HCT116 (cell line): Measurements from ENCODE around the gene SSTR3. TPM values are rescaled to one million over a fixed set of nuclear protein-coding genes. Genes with fewer than 3 reads are reported as not detected.
"Not testable (repeated sequence)": the region's sequence is repeated elsewhere in the genome, so short reads cannot be mapped to it uniquely, and the experiment has no call there.

Source experiments
- ATAC-seq: fragments of 200-7000 bp; cut with Tn5 transposase; 2 replicates; pipeline ENCODE4 v1.9.1; 2020; ENCODE audit warnings: mild to moderate bottlenecking, moderate library complexity
- BruUV-seq: library from RNA; stranded (reverse); fragments of 400-500 nt; replicated peaks from 2 replicates; lab custom pipeline; 2021; lab: Mats Ljungman, UMichigan
- CTCF ChIA-PET: fragments of 300-600 bp; sonication (Branson Sonifier 250); formaldehyde crosslinking; loops from one replicate; lab custom pipeline; 2021; ENCODE audit warnings: antibody characterized with exemption; lab: Charles Lee
- POLR2A ChIA-PET: fragments of 300-600, 350-600 bp; sonication (Branson Sonifier 250); formaldehyde crosslinking; loops from one replicate; lab custom pipeline; 2021; ENCODE audit warnings: antibody characterized with exemption; lab: Charles Lee
- RAD21 ChIA-PET, 2 experiments: fragments of 300-600 bp; sonication (Branson Sonifier 250); formaldehyde crosslinking; loops; one replicate each; lab custom pipeline; 2023; ENCODE audit warnings: low total read pairs in 2 of 2; ENCODE audit not compliant: uncharacterized antibody in 2 of 2, unreplicated experiment in 2 of 2, low non-redundant PET in 1 of 2; lab: Charles Lee
- DNase-seq: peaks from one replicate; pipeline ENCODE4 v3.0.0-alpha.2; 2010; ENCODE audit warnings: low read depth, low spot score
- H2AFZ ChIP-seq: fragments of 200-600 bp; shearing (Covaris generic), sonication (generic); 2 replicates; pipeline ENCODE4 v1.6.1; 2017; ENCODE audit warnings: low read depth, mixed run types, mixed read lengths, antibody characterized with exemption, low read length; ENCODE audit not compliant: poor library complexity, severe bottlenecking
- H3K27ac ChIP-seq: 2 replicates; pipeline ENCODE4 v1.5.1; 2012; ENCODE audit warnings: low read depth, low read length
- H3K27me3 ChIP-seq: fragments of 200-600 bp; sonication (generic); 2 replicates; pipeline ENCODE4 v1.6.1; 2016; ENCODE audit warnings: mixed run types, low read length, mixed read lengths; ENCODE audit not compliant: insufficient read depth
- H3K36me3 ChIP-seq, 2 experiments: fragments of 200-500 bp in 1 of 2; fragments of 200-600 bp in 1 of 2; sonication (Bioruptor generic) in 1 of 2; sonication (generic) in 1 of 2; 2 replicates each; pipeline versions ENCODE4 v1.5.1 to v1.6.1; 2014 to 2016; ENCODE audit warnings: low read length in 2 of 2, inconsistent platforms in 1 of 2, mixed read lengths in 1 of 2, mixed run types in 1 of 2; ENCODE audit not compliant: insufficient read depth in 2 of 2, control insufficient read depth in 1 of 2
- H3K4me1 ChIP-seq, 2 experiments: fragments of 200-600 bp in 1 of 2; sonication (generic) in 1 of 2; 2 replicates each; pipeline versions ENCODE4 v1.5.1 to v1.6.1; 2012 to 2017; ENCODE audit warnings: low read length in 2 of 2, inconsistent platforms in 1 of 2, mild to moderate bottlenecking in 1 of 2, mixed read lengths in 1 of 2, mixed run types in 1 of 2, moderate library complexity in 1 of 2; ENCODE audit not compliant: insufficient read depth in 2 of 2, control insufficient read depth in 1 of 2
- H3K4me2 ChIP-seq: fragments of 200-600 bp; sonication (generic); 2 replicates; pipeline ENCODE4 v1.6.1; 2017; ENCODE audit warnings: mixed run types, low read length, mixed read lengths
- H3K4me3 ChIP-seq, 2 experiments: fragments of 200-600 bp in 1 of 2; sonication (generic) in 1 of 2; replicated peaks in 1 of 2; 2 replicates each; pipeline ENCODE4 v1.5.1; 2011 to 2016; ENCODE audit warnings: low read length in 2 of 2, control low read depth in 1 of 2, low read depth in 1 of 2, mild to moderate bottlenecking in 1 of 2, mixed read lengths in 1 of 2, mixed run types in 1 of 2
- H3K79me2 ChIP-seq: fragments of 200-600 bp; sonication (generic); 2 replicates; pipeline ENCODE4 v1.6.1; 2017; ENCODE audit warnings: mild to moderate bottlenecking, mixed run types, low read length, moderate library complexity, mixed read lengths; ENCODE audit not compliant: insufficient read depth
- H3K9ac ChIP-seq: fragments of 200-600 bp; sonication (generic); 2 replicates; pipeline ENCODE4 v1.6.1; 2016; ENCODE audit warnings: low read length, mixed read lengths
- H3K9me2 ChIP-seq: fragments of 200-600 bp; sonication (generic), shearing (Covaris generic); 2 replicates; pipeline ENCODE4 v1.6.1; 2017; ENCODE audit warnings: mixed run types, mild to moderate bottlenecking, moderate library complexity; ENCODE audit not compliant: insufficient read depth
- H3K9me3 ChIP-seq, 2 experiments: fragments of 200-500 bp in 1 of 2; fragments of 200-600 bp in 1 of 2; sonication (Bioruptor generic) in 1 of 2; sonication (generic) in 1 of 2; 2 replicates each; pipeline ENCODE4 v1.6.1; 2014 to 2017; ENCODE audit warnings: low read length in 2 of 2, mixed read lengths in 2 of 2, inconsistent platforms in 1 of 2, low read depth in 1 of 2, mild to moderate bottlenecking in 1 of 2, mixed run types in 1 of 2, moderate library complexity in 1 of 2; ENCODE audit not compliant: control insufficient read depth in 1 of 2, insufficient read depth in 1 of 2
- H4K20me1 ChIP-seq: fragments of 200-600 bp; sonication (generic), shearing (Covaris generic); 2 replicates; pipeline ENCODE4 v1.6.1; 2017; ENCODE audit warnings: mixed run types, mild to moderate bottlenecking, moderate library complexity; ENCODE audit not compliant: insufficient read depth
- CBX3 ChIP-seq: IDR thresholded peaks from 2 replicates; pipeline ENCODE4 v1.6.1; 2012; ENCODE audit warnings: low read depth
- CEBPB ChIP-seq: IDR thresholded peaks from 2 replicates; pipeline ENCODE4 v1.6.1; 2012; ENCODE audit warnings: low read depth
- EGR1 ChIP-seq: IDR thresholded peaks from 2 replicates; pipeline ENCODE4 v1.6.1; 2012; ENCODE audit warnings: low read depth
- ELF1 ChIP-seq: IDR thresholded peaks from 2 replicates; pipeline ENCODE4 v1.6.1; 2012; ENCODE audit warnings: low read depth, borderline replicate concordance
- EZH2phosphoT487 ChIP-seq: fragments of 200-600 bp; IDR thresholded peaks from 2 replicates; pipeline ENCODE4 v1.6.1; 2018; ENCODE audit warnings: antibody characterized with exemption, borderline replicate concordance
- FOSL1 ChIP-seq: IDR thresholded peaks from 2 replicates; pipeline ENCODE4 v1.6.1; 2012; ENCODE audit warnings: low read depth
- JUND ChIP-seq: IDR thresholded peaks from 2 replicates; pipeline ENCODE4 v1.6.1; 2012
- POLR2A ChIP-seq: IDR thresholded peaks from 2 replicates; pipeline ENCODE4 v1.7.0; 2011; ENCODE audit warnings: borderline replicate concordance; ENCODE audit not compliant: insufficient read depth, insufficient read length; ENCODE audit errors: extremely low read depth
- POLR2AphosphoS5 ChIP-seq: IDR thresholded peaks from 2 replicates; pipeline ENCODE4 v1.6.1; 2011; ENCODE audit warnings: mild to moderate bottlenecking, low read depth, low read length, moderate library complexity
- RAD21 ChIP-seq: IDR thresholded peaks from 2 replicates; pipeline ENCODE4 v1.6.1; 2012; ENCODE audit warnings: low read depth, mild to moderate bottlenecking
- SIN3A ChIP-seq: IDR thresholded peaks from 2 replicates; pipeline ENCODE4 v1.6.1; 2012; ENCODE audit warnings: low read depth
- SP1 ChIP-seq: IDR thresholded peaks from 2 replicates; pipeline ENCODE4 v1.6.1; 2012; ENCODE audit warnings: low read depth
- TCF7L2 ChIP-seq: IDR thresholded peaks from 2 replicates; pipeline ENCODE4 v1.7.0; 2011; ENCODE audit warnings: borderline replicate concordance, inconsistent platforms; ENCODE audit not compliant: insufficient read depth, insufficient read length; ENCODE audit errors: extremely low read depth
- YY1 ChIP-seq: IDR thresholded peaks from 2 replicates; pipeline ENCODE4 v1.6.1; 2011; ENCODE audit warnings: low read length, low read depth, moderate library complexity, mild to moderate bottlenecking; ENCODE audit not compliant: insufficient replicate concordance; ENCODE audit errors: extremely low read depth
- intact Hi-C: fragments of 100-400 bp; cut with micrococcal nuclease; formaldehyde crosslinking; loops from 2 replicates; pipeline ENCODE4 v1.10.0; 2022
- total RNA-seq: library from RNA; stranded (reverse); gene quantifications from one replicate; pipeline ENCODE4 v1.2.1, GENCODE V29; 2021; ENCODE audit not compliant: unreplicated experiment
- TF ChIP-seq, protein P1 (sequence below): IDR thresholded peaks from 2 replicates; pipeline ENCODE4 v1.6.1; 2012
- TF ChIP-seq, protein P2 (sequence below): IDR thresholded peaks from 2 replicates; pipeline ENCODE4 v1.6.1; 2012; ENCODE audit warnings: low read depth
- TF ChIP-seq, protein P3 (sequence below), 3 experiments: fragments of 200-600 bp in 1 of 3; sonication (generic) in 1 of 3; IDR thresholded peaks in 2 of 3; conservative IDR thresholded peaks in 1 of 3; 2 replicates each; pipeline ENCODE4 v1.5.1; 2012 to 2017; ENCODE audit warnings: low read depth in 2 of 3, low read length in 2 of 3, antibody characterized with exemption in 1 of 3, borderline replicate concordance in 1 of 3, control low read depth in 1 of 3, mild to moderate bottlenecking in 1 of 3, mixed read lengths in 1 of 3, mixed run types in 1 of 3, moderate library complexity in 1 of 3; ENCODE audit not compliant: insufficient read depth in 1 of 3

The SSTR3 gene
- total RNA-seq, 1 experiment from 2014 or later: not detected

- ATAC-seq: no peak
- Histone ChIP-seq H3K4me1 (peaks cover 16 to 25% of the 10 kb centered on the region in 2 experiments), H4K20me1 (no peaks in the 10 kb centered on the region), H3K4me2 (no peak overlapping the region), H3K27me3 (no peaks in the 10 kb centered on the region), H3K27ac (no peak overlapping the region), H3K79me2 (no peaks in the 10 kb centered on the region), H2AFZ (no peak overlapping the region), H3K9ac (no peak overlapping the region), H3K9me3 (no peaks in the 10 kb centered on the region), H3K9me2 (no peaks in the 10 kb centered on the region), H3K4me3 (no peak overlapping the region), H3K36me3 (no peaks in the 10 kb centered on the region)
- no TSS peak for BruUV-seq
- DNase-seq: no peak
- RAD21 ChIA-PET: no interaction called here
- POLR2A ChIA-PET: no interaction called here
- TF ChIP-seq ELF1 (no peak), FOSL1 (no peak), RAD21 (no peak), YY1 (no peak), JUND (no peak), EZH2phosphoT487 (no peak), SP1 (no peak), EGR1 (no peak), TCF7L2 (no peak), POLR2A (no peak), SIN3A (no peak), CBX3 (no peak), CEBPB (no peak), POLR2AphosphoS5 (no peak)
- TF ChIP-seq, protein P1, sequence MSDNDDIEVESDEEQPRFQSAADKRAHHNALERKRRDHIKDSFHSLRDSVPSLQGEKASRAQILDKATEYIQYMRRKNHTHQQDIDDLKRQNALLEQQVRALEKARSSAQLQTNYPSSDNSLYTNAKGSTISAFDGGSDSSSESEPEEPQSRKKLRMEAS: no peak
- TF ChIP-seq, protein P2, sequence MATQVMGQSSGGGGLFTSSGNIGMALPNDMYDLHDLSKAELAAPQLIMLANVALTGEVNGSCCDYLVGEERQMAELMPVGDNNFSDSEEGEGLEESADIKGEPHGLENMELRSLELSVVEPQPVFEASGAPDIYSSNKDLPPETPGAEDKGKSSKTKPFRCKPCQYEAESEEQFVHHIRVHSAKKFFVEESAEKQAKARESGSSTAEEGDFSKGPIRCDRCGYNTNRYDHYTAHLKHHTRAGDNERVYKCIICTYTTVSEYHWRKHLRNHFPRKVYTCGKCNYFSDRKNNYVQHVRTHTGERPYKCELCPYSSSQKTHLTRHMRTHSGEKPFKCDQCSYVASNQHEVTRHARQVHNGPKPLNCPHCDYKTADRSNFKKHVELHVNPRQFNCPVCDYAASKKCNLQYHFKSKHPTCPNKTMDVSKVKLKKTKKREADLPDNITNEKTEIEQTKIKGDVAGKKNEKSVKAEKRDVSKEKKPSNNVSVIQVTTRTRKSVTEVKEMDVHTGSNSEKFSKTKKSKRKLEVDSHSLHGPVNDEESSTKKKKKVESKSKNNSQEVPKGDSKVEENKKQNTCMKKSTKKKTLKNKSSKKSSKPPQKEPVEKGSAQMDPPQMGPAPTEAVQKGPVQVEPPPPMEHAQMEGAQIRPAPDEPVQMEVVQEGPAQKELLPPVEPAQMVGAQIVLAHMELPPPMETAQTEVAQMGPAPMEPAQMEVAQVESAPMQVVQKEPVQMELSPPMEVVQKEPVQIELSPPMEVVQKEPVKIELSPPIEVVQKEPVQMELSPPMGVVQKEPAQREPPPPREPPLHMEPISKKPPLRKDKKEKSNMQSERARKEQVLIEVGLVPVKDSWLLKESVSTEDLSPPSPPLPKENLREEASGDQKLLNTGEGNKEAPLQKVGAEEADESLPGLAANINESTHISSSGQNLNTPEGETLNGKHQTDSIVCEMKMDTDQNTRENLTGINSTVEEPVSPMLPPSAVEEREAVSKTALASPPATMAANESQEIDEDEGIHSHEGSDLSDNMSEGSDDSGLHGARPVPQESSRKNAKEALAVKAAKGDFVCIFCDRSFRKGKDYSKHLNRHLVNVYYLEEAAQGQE: no peak
- TF ChIP-seq, protein P3, sequence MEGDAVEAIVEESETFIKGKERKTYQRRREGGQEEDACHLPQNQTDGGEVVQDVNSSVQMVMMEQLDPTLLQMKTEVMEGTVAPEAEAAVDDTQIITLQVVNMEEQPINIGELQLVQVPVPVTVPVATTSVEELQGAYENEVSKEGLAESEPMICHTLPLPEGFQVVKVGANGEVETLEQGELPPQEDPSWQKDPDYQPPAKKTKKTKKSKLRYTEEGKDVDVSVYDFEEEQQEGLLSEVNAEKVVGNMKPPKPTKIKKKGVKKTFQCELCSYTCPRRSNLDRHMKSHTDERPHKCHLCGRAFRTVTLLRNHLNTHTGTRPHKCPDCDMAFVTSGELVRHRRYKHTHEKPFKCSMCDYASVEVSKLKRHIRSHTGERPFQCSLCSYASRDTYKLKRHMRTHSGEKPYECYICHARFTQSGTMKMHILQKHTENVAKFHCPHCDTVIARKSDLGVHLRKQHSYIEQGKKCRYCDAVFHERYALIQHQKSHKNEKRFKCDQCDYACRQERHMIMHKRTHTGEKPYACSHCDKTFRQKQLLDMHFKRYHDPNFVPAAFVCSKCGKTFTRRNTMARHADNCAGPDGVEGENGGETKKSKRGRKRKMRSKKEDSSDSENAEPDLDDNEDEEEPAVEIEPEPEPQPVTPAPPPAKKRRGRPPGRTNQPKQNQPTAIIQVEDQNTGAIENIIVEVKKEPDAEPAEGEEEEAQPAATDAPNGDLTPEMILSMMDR (IDR thresholded peaks at IDR 0.05 in 2 of 3, conservative IDR thresholded peaks at IDR 0.05 in 1 of 3; ENCODE audit: borderline replicate concordance in 1 of 3, insufficient read depth in 1 of 3, low read depth in 2 of 3, low read length in 2 of 3): no peak
- intact Hi-C loops: no loop called here
- CTCF ChIA-PET: interaction anchor here (1.4 kb wide), 1 partner anchor 33 kb away, joined by 3 read pairs; no protein-coding TSS in a partner anchor
Observed at GRCh38 chr22:37233751-37234631, 21.7 kb upstream of the SSTR3 start.

GRCh38 chr22:37233371-37233750 lies 21.1 kb upstream of the SSTR3 start:
- ATAC-seq, H2AFZ ChIP-seq, H3K79me2 ChIP-seq, POLR2A ChIA-PET, RAD21 ChIA-PET, H3K4me3 ChIP-seq, DNase-seq, H3K9ac ChIP-seq, BruUV-seq, H3K9me2 ChIP-seq, H3K4me2 ChIP-seq, H3K36me3 ChIP-seq, intact Hi-C loops, H4K20me1 ChIP-seq, H3K27me3 ChIP-seq, H3K9me3 ChIP-seq, H3K27ac ChIP-seq: not testable (repeated sequence)
- CTCF ChIA-PET: interaction anchor here (1.4 kb wide), 1 partner anchor 33 kb away, joined by 3 read pairs; no protein-coding TSS in a partner anchor
- H3K4me1 ChIP-seq: peaks cover 22 to 32% of the 10 kb centered on the region in 2 experiments
